Nephron progenitor cell (in vitro differentiated cells): ENCODE results near the gene PIK3R6.

ENCODE experiments used
- DNase-seq: peaks from one replicate; pipeline ENCODE4 v3.0.0; 2021
- H3K27ac Mint-ChIP-seq: 2 replicates; pipeline ENCODE4 v1.8.0; 2021; ENCODE audit warnings: mild to moderate bottlenecking, moderate library complexity, mixed read lengths
- H3K27me3 Mint-ChIP-seq: 2 replicates; pipeline ENCODE4 v1.8.0; 2021; ENCODE audit warnings: mild to moderate bottlenecking, low read depth, mixed read lengths; ENCODE audit not compliant: poor library complexity
- H3K36me3 Mint-ChIP-seq: 2 replicates; pipeline ENCODE4 v1.8.0; 2021; ENCODE audit warnings: low read depth, mixed read lengths
- H3K4me1 Mint-ChIP-seq: 2 replicates; pipeline ENCODE4 v1.8.0; 2021; ENCODE audit warnings: mixed read lengths
- H3K4me3 Mint-ChIP-seq: 2 replicates; pipeline ENCODE4 v1.8.0; 2021; ENCODE audit warnings: mild to moderate bottlenecking, moderate library complexity, mixed read lengths
- H3K9me3 Mint-ChIP-seq: 2 replicates; pipeline ENCODE4 v1.8.0; 2021; ENCODE audit warnings: mild to moderate bottlenecking, moderate library complexity, mixed read lengths
- CTCF ChIP-seq: fragments of 200-600 bp; sonication (generic); IDR thresholded peaks from 2 replicates; pipeline ENCODE4 v1.5.0; 2021; ENCODE audit warnings: antibody characterized with exemption

The PIK3R6 gene

GRCh38 chr17:8896641-8897635, 29.5 kb upstream of the PIK3R6 start:
- Mint-ChIP-seq H3K27ac (no peak overlapping the region), H3K9me3 (no peaks in the 10 kb centered on the region), H3K4me3 (no peak overlapping the region), H3K36me3 (no peaks in the 10 kb centered on the region), H3K27me3 (peaks cover 17% of the 10 kb centered on the region), H3K4me1 (peaks cover 30% of the 10 kb centered on the region)
- TF ChIP-seq CTCF: no peak
- no peak for DNase-seq

GRCh38 chr17:8896087-8896486, 28.6 kb upstream of the PIK3R6 start:
- no peak for TF ChIP-seq CTCF
- Mint-ChIP-seq H3K27ac (no peak overlapping the region), H3K27me3 (peaks cover 22% of the 10 kb centered on the region), H3K4me3 (no peak overlapping the region), H3K36me3 (no peaks in the 10 kb centered on the region), H3K4me1 (peaks cover 32% of the 10 kb centered on the region), H3K9me3 (no peaks in the 10 kb centered on the region)
- DNase-seq: no peak

- peak; percentile 80 for TF ChIP-seq CTCF
- H3K36me3 Mint-ChIP-seq: no peaks in the 10 kb centered on the region
- peaks cover 22% of the 10 kb centered on the region for H3K27me3 Mint-ChIP-seq
- H3K4me3 Mint-ChIP-seq: peak overlapping the region; percentile 72
- no peaks in the 10 kb centered on the region for H3K9me3 Mint-ChIP-seq
- peaks cover 27% of the 10 kb centered on the region for H3K4me1 Mint-ChIP-seq
- DNase-seq: peak; percentile 63
- H3K27ac Mint-ChIP-seq: no peak overlapping the region
Measured at GRCh38 chr17:8894673-8895578, 27.5 kb upstream of the PIK3R6 start.

GRCh38 chr17:8894202-8894671, 26.8 kb upstream of the PIK3R6 start:
- H3K27ac Mint-ChIP-seq: no peak overlapping the region
- H3K4me3 Mint-ChIP-seq: peak overlapping the region; percentile 42
- no peaks in the 10 kb centered on the region for H3K9me3 Mint-ChIP-seq
- no peak for TF ChIP-seq CTCF
- peaks cover 26% of the 10 kb centered on the region for H3K4me1 Mint-ChIP-seq
- peaks cover 25% of the 10 kb centered on the region for H3K27me3 Mint-ChIP-seq
- no peaks in the 10 kb centered on the region for H3K36me3 Mint-ChIP-seq
- DNase-seq: no peak

- Mint-ChIP-seq H3K27me3 (peaks cover 25% of the 10 kb centered on the region), H3K9me3 (no peaks in the 10 kb centered on the region), H3K4me1 (peaks cover 22% of the 10 kb centered on the region), H3K4me3 (no peak overlapping the region), H3K27ac (no peak overlapping the region), H3K36me3 (no peaks in the 10 kb centered on the region)
- no peak for DNase-seq
- TF ChIP-seq CTCF: no peak
Measured at GRCh38 chr17:8893621-8894201, 26.2 kb upstream of the PIK3R6 start.
